Thyroid gland (tissue), 4 donors: ENCODE measurements around the gene NTNG1. TPM values are rescaled to one million over a fixed set of nuclear protein-coding genes. Genes with fewer than 3 reads are reported as not detected.

Experiments used
- DNase-seq, 2 donors: peaks; one replicate each; pipeline ENCODE4 v3.0.0-alpha.2; 2019
- H3K27ac ChIP-seq, 3 donors: fragments of 200-600 bp; sonication (generic); 1 replicate in 2 of 3; 2 replicates in 1 of 3; pipeline ENCODE4 v1.5.1; 2016 to 2019; ENCODE audit warnings: mild to moderate bottlenecking in 1 of 3, moderate library complexity in 1 of 3
- H3K27me3 ChIP-seq: fragments of 200-600 bp; sonication (generic); one replicate; pipeline ENCODE4 v1.5.1; 2019
- H3K36me3 ChIP-seq, 2 donors: fragments of 200-600 bp; sonication (generic); one replicate each; pipeline ENCODE4 v1.5.1; 2016 to 2019
- H3K4me1 ChIP-seq, 2 donors: fragments of 200-600 bp; sonication (generic); one replicate each; pipeline ENCODE4 v1.5.1; 2017 to 2019
- H3K4me3 ChIP-seq, 3 donors: fragments of 200-600 bp; sonication (generic); replicated peaks in 1 of 3; 1 replicate in 2 of 3; 2 replicates in 1 of 3; pipeline ENCODE4 v1.5.1; 2016; ENCODE audit warnings: mild to moderate bottlenecking in 1 of 3
- H3K9me3 ChIP-seq: fragments of 200-600 bp; sonication (generic); one replicate; pipeline ENCODE4 v1.5.1; 2017
- CTCF ChIP-seq, 6 experiments: fragments of 200-600 bp in 3 of 6; fragments of 450-650 bp in 3 of 6; sonication (generic) in 3 of 6; IDR thresholded peaks; one replicate each; pipeline ENCODE4 v1.5.1; 2016 to 2019; ENCODE audit warnings: antibody characterized with exemption in 6 of 6, mild to moderate bottlenecking in 2 of 6, inconsistent platforms in 1 of 6, moderate library complexity in 1 of 6
- POLR2A ChIP-seq, 2 donors: fragments of 450-650 bp; IDR thresholded peaks; one replicate each; pipeline ENCODE4 v1.6.1; 2017; ENCODE audit warnings: antibody characterized with exemption in 2 of 2, mild to moderate bottlenecking in 2 of 2, moderate library complexity in 1 of 2
- WGBS, 2 donors: methylation state at CpG; one replicate each; pipeline ENCODE4 v1.1.5; 2017; 5-methylcytosine and 5-hydroxymethylcytosine counted together
- intact Hi-C: fragments of 100-400 bp; cut with DNase I; formaldehyde crosslinking; loops from one replicate; pipeline ENCODE4 v1.15.1; 2023
- small RNA-seq: library from RNA; depleted of rRNA; stranded (forward); fragments of <200 nt; gene quantifications from one replicate; pipeline ENCODE3, GENCODE V24; 2016
- total RNA-seq, 4 donors: library from RNA; depleted of rRNA; stranded (reverse); fragments of >200 nt; gene quantifications; one replicate each; pipeline ENCODE4 v1.2.3, GENCODE V29; 2016

Gene NTNG1
- total RNA-seq, 4 donors from 2014 or later: 0.33 to 0.56 (median 0.54) TPM; not detected in 1

- DNase-seq: no peak
- Histone ChIP-seq H3K27ac (no peak overlapping the region), H3K36me3 (no peaks in the 10 kb centered on the region), H3K4me1 (peaks cover 3 to 5% of the 10 kb centered on the region in 2 donors), H3K27me3 (no peaks in the 10 kb centered on the region), H3K9me3 (no peaks in the 10 kb centered on the region), H3K4me3 (no peak overlapping the region)
- intact Hi-C loops: no loop called here
- 77 to 82% methylated on average over 12 of the region's 12 CpGs for WGBS, 2 donors
- TF ChIP-seq CTCF (IDR thresholded peaks at IDR 0.05) (no peak), POLR2A (IDR thresholded peaks at IDR 0.05) (no peak)
Observed at GRCh38 chr1:107531065-107531908, 390.4 kb downstream of the NTNG1 start.

GRCh38 chr1:107532318-107532717 is 391.5 kb downstream of the NTNG1 start:
- DNase-seq: no peak
- 70 to 74% methylated on average over 5 of the region's 5 CpGs for WGBS, 2 donors
- H3K4me3 ChIP-seq: no peak overlapping the region
- intact Hi-C loops: no loop called here
- H3K27ac ChIP-seq: no peak overlapping the region
- TF ChIP-seq CTCF (IDR thresholded peaks at IDR 0.05): no peak
- no peak for TF ChIP-seq POLR2A (IDR thresholded peaks at IDR 0.05)
- H3K27me3 ChIP-seq: no peaks in the 10 kb centered on the region
- no peaks in the 10 kb centered on the region for H3K9me3 ChIP-seq
- H3K36me3 ChIP-seq: no peaks in the 10 kb centered on the region
- H3K4me1 ChIP-seq: peaks cover 4 to 7% of the 10 kb centered on the region in 2 donors

Small RNA genes within 50 kb of the gene (small RNA-seq; reads per million reads assigned to genes)
- gene AC114491.1: not detected

Other genes starting within 250 kb of the NTNG1 start
- 10 to 100 TPM; 13.4 to 22.2 (median 21.7) TPM for gene PRMT6, start 84.4 kb upstream of the NTNG1 start, total RNA-seq